ENCODE measurements around the gene RNF32. TPM values are rescaled to one million over a fixed set of nuclear protein-coding genes. Genes with fewer than 3 reads are reported as not detected.
"Not testable (repeated sequence)": the region's sequence is repeated elsewhere in the genome, so short reads cannot be mapped to it uniquely, and the experiment has no call there.

Gene RNF32
- total RNA-seq, 1 donor from 2014 or later = 0.38 TPM

GRCh38 chr7:156666368-156667109 is 26.0 kb downstream of the RNF32 start:
- intact Hi-C loops (cut with DNase I) = no loop called here
- DNase-seq (ENCODE audit: low spot score) = no peak

- intact Hi-C loops (cut with DNase I) = no loop called here
Measured at GRCh38 chr7:156667110-156667426, 26.5 kb downstream of the RNF32 start.

GRCh38 chr7:156668130-156668741 is 27.7 kb downstream of the RNF32 start:
- no peak for DNase-seq (ENCODE audit: low spot score)
- intact Hi-C loops (cut with DNase I) = no loop called here

More at GRCh38 chr7:156667110-156667426, 26.5 kb downstream of the RNF32 start:
- DNase-seq (ENCODE audit: low spot score) = no peak

- intact Hi-C loops (cut with DNase I) = no loop called here
- DNase-seq (ENCODE audit: low spot score) = no peak
Measured at GRCh38 chr7:156669035-156669828, 28.7 kb downstream of the RNF32 start.

GRCh38 chr7:156673454-156673853 is 32.9 kb downstream of the RNF32 start:
- intact Hi-C loops (cut with DNase I) = no loop called here
- no peak for DNase-seq (ENCODE audit: low spot score)

DNA sequence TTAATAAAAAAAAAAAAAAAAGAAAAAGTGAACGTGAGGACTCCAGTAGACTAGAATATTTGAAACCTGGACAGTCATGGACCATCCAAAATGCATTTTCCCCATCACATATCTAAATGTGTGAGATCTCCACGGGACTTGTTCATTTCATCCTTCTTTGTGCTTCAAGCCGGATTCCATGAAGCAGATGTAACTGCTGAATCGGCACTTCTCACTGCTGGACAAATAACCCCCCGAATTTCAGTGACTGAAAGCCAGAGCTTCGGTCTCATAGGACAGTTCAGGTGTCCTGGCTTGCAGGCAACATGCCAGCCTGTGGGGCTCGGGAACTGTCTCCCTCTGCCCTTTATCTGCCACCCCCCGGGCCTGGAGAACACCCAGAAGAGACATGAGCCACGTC is 33.3 kb downstream of the RNF32 start:
- no peak for DNase-seq (ENCODE audit: low spot score)
- intact Hi-C loops (cut with DNase I) = no loop called here

- intact Hi-C loops (cut with DNase I) = no loop called here
- no peak for DNase-seq (ENCODE audit: low spot score)
Measured at GRCh38 chr7:156675721-156676120, 35.1 kb downstream of the RNF32 start.

- no peak for DNase-seq (ENCODE audit: low spot score)
- intact Hi-C loops (cut with DNase I) = no loop called here
Measured at GRCh38 chr7:156676263-156676662, 35.7 kb downstream of the RNF32 start.

GRCh38 chr7:156677374-156678054 is 36.9 kb downstream of the RNF32 start:
- no peak for DNase-seq (ENCODE audit: low spot score)
- intact Hi-C loops (cut with DNase I) = no loop called here

DNA sequence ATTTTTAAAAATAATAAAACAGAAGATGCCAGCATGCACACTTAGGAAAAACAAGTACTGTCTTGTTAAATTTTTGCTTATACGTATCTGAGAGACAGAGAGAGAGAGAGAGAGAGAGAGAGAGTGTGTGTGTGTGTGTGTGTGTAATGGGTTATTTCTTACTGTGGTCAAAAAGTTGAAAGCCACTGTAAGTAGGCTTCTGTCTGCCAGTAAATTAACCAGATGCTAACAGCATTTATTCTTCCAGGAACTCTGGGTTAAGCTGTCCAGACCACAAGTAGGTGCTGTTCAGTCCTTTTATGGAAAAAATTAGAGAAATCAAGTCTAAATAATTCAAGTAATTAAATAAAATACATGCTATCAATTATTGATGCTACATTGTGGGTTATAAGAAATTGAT is 39.7 kb downstream of the RNF32 start:
- intact Hi-C loops (cut with DNase I) = no loop called here
- DNase-seq (ENCODE audit: low spot score) = no peak

- intact Hi-C loops (cut with DNase I) = no loop called here
- no peak for DNase-seq (ENCODE audit: low spot score)
Measured at GRCh38 chr7:156682928-156683327, 42.4 kb downstream of the RNF32 start.

GRCh38 chr7:156684251-156684650 is 43.7 kb downstream of the RNF32 start:
- intact Hi-C loops (cut with DNase I) = no loop called here
- no peak for DNase-seq (ENCODE audit: low spot score)

DNA sequence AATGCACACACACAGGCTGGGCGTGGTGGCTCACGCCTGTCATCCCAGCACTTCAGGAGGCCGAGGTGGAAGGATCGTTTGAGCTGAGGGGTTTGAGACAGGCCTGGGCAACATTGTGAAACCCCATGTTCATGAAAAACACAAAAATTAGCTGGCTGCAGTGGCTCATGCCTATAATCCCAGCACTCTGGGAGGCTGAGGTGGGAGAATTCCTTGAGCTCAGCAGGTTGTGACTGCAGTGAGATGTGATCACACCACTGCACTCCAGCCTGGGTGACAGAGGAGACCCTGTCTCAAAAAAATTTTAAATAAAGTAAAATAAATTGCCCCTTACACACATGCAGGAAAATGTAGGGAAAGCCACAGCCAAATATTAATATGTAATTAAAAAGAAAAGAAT is 44.1 kb downstream of the RNF32 start:
- intact Hi-C loops (cut with DNase I) = no loop called here

DNA sequence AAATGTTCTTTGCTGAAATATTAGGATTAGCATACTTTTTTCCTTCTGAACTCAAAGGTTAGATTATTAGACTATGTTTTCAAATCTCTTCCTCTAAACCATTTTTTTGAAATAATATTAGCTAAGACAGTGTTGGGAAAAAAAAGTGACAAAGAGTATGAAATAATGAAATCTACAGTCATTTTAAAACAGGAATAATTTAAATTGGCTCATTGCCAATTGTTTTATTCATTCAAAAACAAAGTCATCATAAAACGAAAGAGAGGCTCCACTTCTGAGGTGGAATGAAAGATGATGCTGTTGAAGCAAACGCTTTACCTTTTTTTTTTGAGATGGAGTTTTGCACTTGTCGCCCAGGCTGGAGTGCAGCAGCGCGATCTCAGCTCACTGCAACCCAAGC is 51.2 kb downstream of the RNF32 start:
- intact Hi-C loops (cut with DNase I) = no loop called here

More for the DNA sequence above, 44.1 kb downstream of the RNF32 start:
- no peak for DNase-seq (ENCODE audit: low spot score)

DNA sequence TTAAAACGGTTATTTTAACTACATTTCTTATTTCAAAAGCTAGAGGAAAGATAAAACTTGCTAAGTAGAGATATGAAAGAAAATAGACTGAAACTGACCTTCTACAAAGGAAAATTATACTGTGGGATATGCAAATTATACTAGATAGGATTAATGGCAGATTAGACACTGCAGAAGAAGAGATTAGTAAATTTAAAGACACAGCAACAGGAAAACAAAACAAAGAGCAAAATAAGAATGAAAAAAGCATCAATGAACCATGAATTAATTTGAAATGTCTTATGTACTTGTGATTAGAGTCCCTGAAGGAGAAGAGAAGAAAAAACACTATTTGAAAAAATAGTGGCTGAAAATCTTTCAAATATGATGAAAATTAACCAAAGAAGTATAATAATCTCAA is 52.3 kb downstream of the RNF32 start:
- intact Hi-C loops (cut with DNase I) = no loop called here
- DNase-seq (ENCODE audit: low spot score) = no peak

More for the DNA sequence above, 51.2 kb downstream of the RNF32 start:
- no peak for DNase-seq (ENCODE audit: low spot score)

GRCh38 chr7:156693627-156694026 is 53.1 kb downstream of the RNF32 start:
- DNase-seq (ENCODE audit: low spot score) = no peak
- intact Hi-C loops (cut with DNase I) = no loop called here

DNA sequence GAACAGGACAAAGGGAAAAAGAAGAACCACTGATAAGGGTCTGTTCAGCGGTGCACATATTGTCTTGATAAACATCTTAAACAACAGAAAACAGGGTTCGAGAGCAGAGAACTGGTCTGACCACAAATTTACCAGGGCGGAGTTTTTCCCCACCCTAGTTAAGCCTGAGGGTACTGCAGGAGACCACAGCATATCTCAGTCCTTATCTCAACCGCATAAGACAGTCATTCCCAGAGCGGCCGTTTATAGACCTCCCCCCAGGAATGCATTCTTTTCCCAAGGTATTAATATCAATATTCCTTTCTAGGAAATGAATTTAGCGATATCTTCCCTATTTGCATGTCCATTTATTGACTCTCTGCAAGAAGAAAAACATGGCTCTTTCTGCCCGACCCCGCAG is 56.7 kb downstream of the RNF32 start:
- DNase-seq (ENCODE audit: low spot score) = not testable (repeated sequence)

DNA sequence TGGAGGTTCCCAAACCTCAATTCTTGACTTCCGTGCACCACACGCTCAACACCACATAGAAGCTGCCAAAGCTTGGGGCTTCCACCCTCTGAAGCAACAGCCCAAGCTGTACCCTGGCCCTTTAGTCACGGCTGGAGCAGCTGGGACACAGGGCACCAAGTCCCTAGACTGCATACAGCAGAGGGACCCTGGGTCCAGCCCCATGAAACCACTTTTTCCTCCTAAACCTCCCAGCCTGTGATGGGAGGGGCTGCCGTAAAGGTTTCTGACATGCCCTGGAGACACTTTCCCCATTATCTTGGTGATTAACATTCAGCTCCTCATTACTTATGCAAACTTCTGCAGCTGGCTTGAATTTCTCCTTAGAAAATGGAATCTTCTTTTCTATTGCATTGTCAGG is 57.9 kb downstream of the RNF32 start:
- DNase-seq (ENCODE audit: low spot score); intact Hi-C loops (cut with DNase I): not testable (repeated sequence)

More for the DNA sequence above, 56.7 kb downstream of the RNF32 start:
- intact Hi-C loops (cut with DNase I) = not testable (repeated sequence)

DNA sequence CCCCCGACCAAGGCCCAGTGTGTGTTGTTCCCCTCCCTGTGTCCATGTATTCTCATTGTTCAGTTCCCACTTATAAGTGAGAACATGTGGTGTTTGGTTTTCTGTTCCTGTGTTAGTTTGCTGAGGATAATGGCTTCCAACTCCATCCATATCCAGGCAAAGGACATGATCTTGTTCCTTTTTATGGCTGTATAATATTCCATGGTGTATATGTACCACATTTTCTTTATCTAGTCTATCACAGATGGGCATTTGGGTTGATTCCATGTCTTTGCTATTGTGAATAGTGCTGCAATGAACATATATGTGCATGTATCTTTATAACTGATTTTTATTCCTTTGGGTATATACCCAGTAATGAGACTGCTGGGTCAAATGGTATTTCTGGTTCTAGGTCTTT is 61.2 kb downstream of the RNF32 start:
- intact Hi-C loops (cut with DNase I); DNase-seq (ENCODE audit: low spot score): not testable (repeated sequence)

DNA sequence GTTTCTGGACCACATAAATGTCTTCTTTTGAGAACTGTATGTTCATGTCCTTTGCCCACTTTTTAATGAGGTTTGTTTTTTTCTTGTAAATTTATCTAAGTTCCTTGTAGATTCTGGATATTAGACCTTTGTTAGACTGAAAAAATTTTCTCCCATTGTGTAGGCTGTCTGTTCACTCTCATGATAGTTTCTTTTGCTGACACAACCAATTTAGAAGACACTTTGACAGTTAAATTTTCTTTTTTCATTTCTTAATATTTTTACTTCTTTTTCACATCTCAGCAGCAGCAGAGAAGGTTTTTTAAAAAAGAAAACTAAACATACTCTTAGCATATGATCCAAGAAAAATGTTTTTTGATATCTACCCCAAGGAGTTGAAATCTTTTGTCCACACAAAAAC is 61.8 kb downstream of the RNF32 start:
- intact Hi-C loops (cut with DNase I) = no loop called here
- DNase-seq (ENCODE audit: low spot score) = no peak
